HepG2 (cell line): ENCODE data around the gene STAP2. TPM values are rescaled to one million over a fixed set of nuclear protein-coding genes. Genes with fewer than 3 reads are reported as not detected.

Source experiments
- ATAC-seq: fragments of 200-7000 bp; cut with Tn5 transposase; 3 replicates; pipeline ENCODE4 v1.9.1; 2020; ENCODE audit warnings: mild to moderate bottlenecking, moderate library complexity
- BruUV-seq: library from RNA; stranded (reverse); fragments of 400-500 nt; replicated peaks from 2 replicates; lab custom pipeline; 2021; lab: Mats Ljungman, UMichigan
- CTCF ChIA-PET: fragments of 300-600 bp; formaldehyde crosslinking; extraction: SDS; loops from one replicate; lab custom pipeline; 2021; ENCODE audit warnings: low total read pairs, inconsistent platforms, low intra/inter-chr PET ratio; lab: Yijun Ruan, JAX
- POLR2A ChIA-PET: fragments of 350-600 bp; sonication (Branson Sonifier 250); formaldehyde crosslinking; loops from one replicate; lab custom pipeline; 2020; ENCODE audit warnings: antibody characterized with exemption, inconsistent platforms; lab: Yijun Ruan, JAX
- DNase-seq: peaks from one replicate; pipeline ENCODE4 v3.0.0-alpha.2; 2015; ENCODE audit warnings: low spot score
- FAIRE-seq: peaks from 3 replicates; lab custom pipeline; 2011; peaks lifted over from hg19 to GRCh38; lab: Jason Lieb, UNC
- H2AFZ ChIP-seq: one replicate; pipeline ENCODE4 v1.6.1; 2011; ENCODE audit warnings: low read length, inconsistent platforms
- H3K27ac ChIP-seq: fragments of 300-600 bp; 3 replicates; pipeline ENCODE4 v1.8.0; 2011; ENCODE audit warnings: mixed run types, mild to moderate bottlenecking, mixed read lengths, low read length, inconsistent platforms; ENCODE audit not compliant: insufficient read depth; ENCODE audit errors: extremely low read length
- H3K27me3 ChIP-seq, 2 experiments: fragments of 200-600 bp in 1 of 2; 2 replicates in 1 of 2; 3 replicates in 1 of 2; pipeline versions ENCODE4 v1.6.0 to v1.8.0; 2011; ENCODE audit warnings: low read length in 2 of 2, mild to moderate bottlenecking in 2 of 2, moderate library complexity in 2 of 2, inconsistent platforms in 1 of 2; ENCODE audit not compliant: insufficient read depth in 2 of 2, control insufficient read depth in 1 of 2
- H3K36me3 ChIP-seq, 2 experiments: fragments of 200-600 bp in 1 of 2; replicated peaks in 1 of 2; 2 replicates in 1 of 2; 3 replicates in 1 of 2; pipeline versions ENCODE4 v1.5.1 to v1.8.0; 2011; ENCODE audit warnings: low read length in 2 of 2, inconsistent platforms in 1 of 2; ENCODE audit not compliant: insufficient read depth in 2 of 2, control insufficient read depth in 1 of 2
- H3K4me1 ChIP-seq: 2 replicates; pipeline ENCODE4 v1.5.1; 2012; ENCODE audit warnings: low read length, inconsistent platforms; ENCODE audit not compliant: insufficient read depth
- H3K4me2 ChIP-seq: 2 replicates; pipeline ENCODE4 v1.6.0; 2011; ENCODE audit warnings: low read depth, low read length, inconsistent platforms
- H3K4me3 ChIP-seq, 3 experiments: fragments of 200-600 bp in 1 of 3; sonication (generic), shearing (Covaris generic) in 1 of 3; replicated peaks in 1 of 3; 2 replicates each; pipeline ENCODE4 v1.5.1; 2011 to 2016; ENCODE audit warnings: low read length in 3 of 3, inconsistent platforms in 2 of 3, low read depth in 2 of 3, mild to moderate bottlenecking in 2 of 3, control low read depth in 1 of 3, mixed read lengths in 1 of 3; ENCODE audit not compliant: insufficient read depth in 1 of 3
- H3K79me2 ChIP-seq: one replicate; pipeline ENCODE4 v1.6.1; 2011; ENCODE audit warnings: low read length, inconsistent platforms; ENCODE audit not compliant: insufficient read depth
- H3K9ac ChIP-seq: 2 replicates; pipeline ENCODE4 v1.6.0; 2011; ENCODE audit warnings: mild to moderate bottlenecking, low read depth, low read length, inconsistent platforms; ENCODE audit not compliant: insufficient read depth
- H3K9me3 ChIP-seq: 2 replicates; pipeline ENCODE4 v1.5.1; 2012; ENCODE audit warnings: mild to moderate bottlenecking, low read length
- H4K20me1 ChIP-seq: 2 replicates; pipeline ENCODE4 v1.6.0; 2011; ENCODE audit warnings: inconsistent platforms, mild to moderate bottlenecking, low read length, moderate library complexity; ENCODE audit not compliant: insufficient read depth
- MTA3 ChIP-seq: sonication (generic); formaldehyde crosslinking; IDR thresholded peaks from 2 replicates; pipeline ENCODE4 v1.4.0; 2020; ENCODE audit warnings: missing genetic modification reagents
- SP140L ChIP-seq: sonication (generic); formaldehyde crosslinking; IDR thresholded peaks from 2 replicates; pipeline ENCODE4 v1.4.0; 2020; ENCODE audit warnings: missing genetic modification reagents, borderline replicate concordance
- ZNF777 ChIP-seq: sonication (generic); formaldehyde crosslinking; IDR thresholded peaks from 2 replicates; pipeline ENCODE4 v1.4.0; 2020; ENCODE audit warnings: missing genetic modification reagents
- WGBS: methylation state at CpG from one replicate; pipeline ENCODE4 v1.1.6; 2017; ENCODE audit warnings: low lambda C conversion rate; 5-methylcytosine and 5-hydroxymethylcytosine counted together
- in situ Hi-C: cut with HindIII; loops from 2 replicates; pipeline ENCODE4 v1.10.0; 2017; ENCODE audit warnings: low pct_unique_long_range_greater_than_20kb; ENCODE audit not compliant: extremely low pct_ligation_motif_present
- intact Hi-C: fragments of 100-400 bp; cut with micrococcal nuclease; formaldehyde crosslinking; loops from one replicate; pipeline ENCODE4 v1.10.0; 2022; ENCODE audit not compliant: unreplicated experiment
- polyA plus RNA-seq, 8 experiments: library from polyadenylated mRNA; depleted of rRNA in 3 of 8; stranded (reverse) in 7 of 8; unstranded in 1 of 8; fragments of >200 nt; fragmentation: Illumina TruSeq in 4 of 8; extraction: Trizol in 4 of 8; gene quantifications; 2 replicates each; pipeline versions ENCODE4 v1.2.1 to v1.2.3, GENCODE V29; 2011 to 2016; ENCODE audit warnings: low read depth in 4 of 8, missing spikeins in 1 of 8, mixed read lengths in 1 of 8; ENCODE audit not compliant: insufficient read depth in 1 of 8
- total RNA-seq, 5 experiments: library from RNA; depleted of rRNA; stranded (reverse); fragments of >200 nt; fragmentation: Illumina TruSeq; extraction: Trizol; gene quantifications; 2 replicates each; pipeline ENCODE4 v1.2.3, GENCODE V29; 2016; ENCODE audit warnings: low read depth in 1 of 5
- TF ChIP-seq, protein P1 (sequence below): IDR thresholded peaks from 2 replicates; pipeline ENCODE4 v1.6.1; 2016; ENCODE audit warnings: missing compliant biosample characterization, missing genetic modification reagents, borderline replicate concordance
- TF ChIP-seq, protein P2 (sequence below): sonication (generic); formaldehyde crosslinking; IDR thresholded peaks from 2 replicates; pipeline ENCODE4 v1.4.0; 2020; ENCODE audit warnings: missing genetic modification reagents
- TF ChIP-seq, protein P3 (sequence below): sonication (generic); formaldehyde crosslinking; IDR thresholded peaks from 2 replicates; pipeline ENCODE4 v1.4.0; 2020; ENCODE audit warnings: mild to moderate bottlenecking, missing genetic modification reagents, borderline replicate concordance

The STAP2 gene
- total and polyA plus RNA-seq, 2 of the 13 experiments (the other 11 are each of a cell fraction or from before 2014, with no cell fraction given), result 39.0 to 43.7 TPM

DNA sequence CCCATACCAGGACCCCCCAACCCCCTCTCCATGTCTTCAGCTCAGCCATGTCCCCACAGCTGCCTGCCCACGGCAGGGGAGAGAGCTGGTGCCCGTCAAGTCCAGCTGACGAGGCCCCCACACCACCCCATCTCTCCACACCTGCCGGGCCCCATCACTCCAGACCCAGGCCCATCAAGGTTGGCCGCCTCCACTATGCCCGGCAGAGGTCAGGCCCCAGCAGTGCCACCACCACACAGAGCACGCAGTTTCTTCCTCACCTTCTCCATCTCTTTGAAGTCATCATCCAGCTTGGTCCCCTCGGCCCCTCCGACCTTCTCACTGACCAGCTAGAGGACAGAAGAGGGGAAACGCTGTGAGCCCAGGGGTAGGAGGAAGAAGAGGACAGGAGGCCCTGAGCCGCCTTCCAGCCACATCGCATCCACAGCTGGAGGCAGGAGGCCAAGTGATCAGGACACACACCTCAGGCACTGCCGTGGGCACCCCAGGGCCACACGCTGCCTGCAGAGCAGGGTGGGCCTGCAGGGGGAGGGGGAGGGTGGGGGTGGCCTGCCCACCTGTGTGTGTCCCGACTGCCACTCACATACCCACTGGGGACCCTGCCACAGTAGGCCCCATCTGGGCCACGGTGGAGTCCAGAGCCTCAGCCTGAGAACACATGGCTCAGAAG, 28.2 kb upstream of the STAP2 start:
- ChIA-PET CTCF (no interaction called here), POLR2A (no interaction called here)
- no peak for ATAC-seq
- Histone ChIP-seq H3K4me3 (no peak overlapping the region), H3K27me3 (no peaks in the 10 kb centered on the region), H3K9ac (no peak overlapping the region), H3K27ac (no peak overlapping the region), H2AFZ (no peak overlapping the region), H3K4me2 (no peak overlapping the region), H4K20me1 (no peaks in the 10 kb centered on the region), H3K4me1 (no peaks in the 10 kb centered on the region), H3K79me2 (peaks cover 14% of the 10 kb centered on the region), H3K9me3 (no peaks in the 10 kb centered on the region), H3K36me3 (peaks cover 29 to 58% of the 10 kb centered on the region in 2 experiments; a peak in 4 of 5 replicates)
- WGBS, result 98% methylated on average over 10 of the region's 16 CpGs
- intact Hi-C loops (no loop called here), in situ Hi-C loops (no loop called here)
- TF ChIP-seq SP140L (CRISPR knock-in tag) (no peak), MTA3 (CRISPR knock-in tag) (no peak), ZNF777 (CRISPR knock-in tag) (no peak)
- TF ChIP-seq, protein P1, sequence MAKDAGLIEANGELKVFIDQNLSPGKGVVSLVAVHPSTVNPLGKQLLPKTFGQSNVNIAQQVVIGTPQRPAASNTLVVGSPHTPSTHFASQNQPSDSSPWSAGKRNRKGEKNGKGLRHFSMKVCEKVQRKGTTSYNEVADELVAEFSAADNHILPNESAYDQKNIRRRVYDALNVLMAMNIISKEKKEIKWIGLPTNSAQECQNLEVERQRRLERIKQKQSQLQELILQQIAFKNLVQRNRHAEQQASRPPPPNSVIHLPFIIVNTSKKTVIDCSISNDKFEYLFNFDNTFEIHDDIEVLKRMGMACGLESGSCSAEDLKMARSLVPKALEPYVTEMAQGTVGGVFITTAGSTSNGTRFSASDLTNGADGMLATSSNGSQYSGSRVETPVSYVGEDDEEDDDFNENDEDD (CRISPR knock-in tag), result no peak
- TF ChIP-seq, protein P2, sequence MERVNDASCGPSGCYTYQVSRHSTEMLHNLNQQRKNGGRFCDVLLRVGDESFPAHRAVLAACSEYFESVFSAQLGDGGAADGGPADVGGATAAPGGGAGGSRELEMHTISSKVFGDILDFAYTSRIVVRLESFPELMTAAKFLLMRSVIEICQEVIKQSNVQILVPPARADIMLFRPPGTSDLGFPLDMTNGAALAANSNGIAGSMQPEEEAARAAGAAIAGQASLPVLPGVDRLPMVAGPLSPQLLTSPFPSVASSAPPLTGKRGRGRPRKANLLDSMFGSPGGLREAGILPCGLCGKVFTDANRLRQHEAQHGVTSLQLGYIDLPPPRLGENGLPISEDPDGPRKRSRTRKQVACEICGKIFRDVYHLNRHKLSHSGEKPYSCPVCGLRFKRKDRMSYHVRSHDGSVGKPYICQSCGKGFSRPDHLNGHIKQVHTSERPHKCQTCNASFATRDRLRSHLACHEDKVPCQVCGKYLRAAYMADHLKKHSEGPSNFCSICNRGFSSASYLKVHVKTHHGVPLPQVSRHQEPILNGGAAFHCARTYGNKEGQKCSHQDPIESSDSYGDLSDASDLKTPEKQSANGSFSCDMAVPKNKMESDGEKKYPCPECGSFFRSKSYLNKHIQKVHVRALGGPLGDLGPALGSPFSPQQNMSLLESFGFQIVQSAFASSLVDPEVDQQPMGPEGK (CRISPR knock-in tag), result no peak
- TF ChIP-seq, protein P3, sequence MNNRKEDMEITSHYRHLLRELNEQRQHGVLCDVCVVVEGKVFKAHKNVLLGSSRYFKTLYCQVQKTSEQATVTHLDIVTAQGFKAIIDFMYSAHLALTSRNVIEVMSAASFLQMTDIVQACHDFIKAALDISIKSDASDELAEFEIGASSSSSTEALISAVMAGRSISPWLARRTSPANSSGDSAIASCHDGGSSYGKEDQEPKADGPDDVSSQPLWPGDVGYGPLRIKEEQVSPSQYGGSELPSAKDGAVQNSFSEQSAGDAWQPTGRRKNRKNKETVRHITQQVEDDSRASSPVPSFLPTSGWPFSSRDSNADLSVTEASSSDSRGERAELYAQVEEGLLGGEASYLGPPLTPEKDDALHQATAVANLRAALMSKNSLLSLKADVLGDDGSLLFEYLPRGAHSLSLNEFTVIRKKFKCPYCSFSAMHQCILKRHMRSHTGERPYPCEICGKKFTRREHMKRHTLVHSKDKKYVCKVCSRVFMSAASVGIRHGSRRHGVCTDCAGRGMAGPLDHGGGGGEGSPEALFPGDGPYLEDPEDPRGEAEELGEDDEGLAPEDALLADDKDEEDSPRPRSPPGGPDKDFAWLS (CRISPR knock-in tag), result no peak
- BruUV-seq, result no TSS peak
- FAIRE-seq, result no peak
- no peak for DNase-seq
